NCI-H1436 treated with DMSO at 0.1 percent for 48 hours (cell line): ENCODE results near the gene FOXL3.
"Not testable (repeated sequence)": the region's sequence is repeated elsewhere in the genome, so short reads cannot be mapped to it uniquely, and the experiment has no call there.

Experiments used
- DNase-seq: peaks from one replicate; lab custom pipeline; 2025; lab: John Stamatoyannopoulos, UW

FOXL3 gene

DNA sequence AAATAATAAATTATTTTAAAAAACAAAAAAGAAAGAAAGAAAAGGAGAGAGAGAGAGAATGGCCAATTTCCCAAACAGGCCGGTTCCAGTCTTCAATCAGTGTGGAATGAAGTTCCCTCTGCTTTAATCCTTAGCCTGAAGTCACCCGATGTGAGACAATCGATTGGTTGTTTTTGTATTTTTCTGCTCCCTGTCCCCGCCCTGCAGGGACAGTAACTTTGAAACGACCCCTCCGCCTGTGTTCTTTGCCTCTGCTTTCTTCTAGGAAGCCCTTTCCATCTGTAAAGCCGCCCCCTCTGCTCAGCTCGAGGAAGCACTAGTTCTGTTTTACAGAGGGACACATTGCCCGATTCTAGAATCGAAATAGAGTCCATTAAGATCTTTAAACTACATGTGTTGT is 33.4 kb downstream of the FOXL3 start:
- no peak for DNase-seq

DNA sequence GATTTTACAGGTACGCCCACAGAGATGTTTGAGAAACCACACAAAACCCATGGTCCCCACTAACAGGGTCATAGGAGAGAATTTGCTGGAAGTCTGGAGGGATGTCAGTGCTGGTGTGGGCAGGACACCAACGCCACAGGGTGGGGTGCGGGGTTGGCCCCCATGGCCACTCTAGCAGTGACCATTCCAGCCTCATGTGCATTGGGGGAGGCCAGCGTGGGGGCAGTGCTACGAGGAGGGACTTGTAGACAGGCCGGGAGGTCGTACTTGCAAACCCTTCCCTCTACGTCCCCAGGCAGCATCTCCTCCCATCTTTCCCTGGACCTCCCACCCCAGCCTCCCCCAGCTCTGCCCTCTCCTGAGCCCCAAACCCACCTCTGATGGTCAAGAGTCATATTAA is 34.0 kb downstream of the FOXL3 start:
- no peak for DNase-seq

DNA sequence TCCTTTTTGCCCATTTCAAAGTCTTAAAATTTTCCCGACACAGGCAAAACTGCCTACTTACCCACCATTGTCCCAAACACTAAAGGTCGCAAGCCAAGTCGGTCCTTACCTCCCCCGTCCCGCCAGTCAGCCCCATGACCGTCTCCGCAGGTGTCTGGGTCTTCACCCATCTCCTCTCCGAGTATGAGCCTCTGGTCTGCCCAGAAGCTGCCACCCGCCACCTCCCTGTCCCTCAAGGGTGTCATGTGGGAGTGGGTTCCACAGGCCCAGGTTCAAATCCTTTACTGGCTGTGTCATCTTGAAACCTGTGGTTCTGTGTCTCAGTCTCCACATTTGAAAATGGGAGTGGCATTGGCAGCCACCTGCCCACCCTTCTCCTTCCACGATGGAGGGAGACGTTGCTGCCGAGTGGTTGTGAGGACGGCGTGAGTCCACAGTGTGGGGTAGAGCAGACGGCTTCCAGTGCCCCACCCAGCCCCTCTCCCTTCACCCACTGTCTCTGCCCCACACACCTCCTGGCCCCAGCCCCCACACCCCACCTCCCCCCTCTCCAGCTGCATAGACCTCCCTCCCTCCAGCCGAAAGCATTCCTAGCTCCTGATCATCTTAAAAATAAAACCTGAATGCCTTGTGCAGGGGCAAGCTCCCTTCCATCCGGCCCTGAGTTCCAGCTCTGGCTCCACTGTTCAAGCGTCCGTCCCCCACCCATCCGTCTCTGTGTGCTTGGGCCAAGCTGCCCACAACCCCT is 35.3 kb downstream of the FOXL3 start:
- DNase-seq = no peak

DNA sequence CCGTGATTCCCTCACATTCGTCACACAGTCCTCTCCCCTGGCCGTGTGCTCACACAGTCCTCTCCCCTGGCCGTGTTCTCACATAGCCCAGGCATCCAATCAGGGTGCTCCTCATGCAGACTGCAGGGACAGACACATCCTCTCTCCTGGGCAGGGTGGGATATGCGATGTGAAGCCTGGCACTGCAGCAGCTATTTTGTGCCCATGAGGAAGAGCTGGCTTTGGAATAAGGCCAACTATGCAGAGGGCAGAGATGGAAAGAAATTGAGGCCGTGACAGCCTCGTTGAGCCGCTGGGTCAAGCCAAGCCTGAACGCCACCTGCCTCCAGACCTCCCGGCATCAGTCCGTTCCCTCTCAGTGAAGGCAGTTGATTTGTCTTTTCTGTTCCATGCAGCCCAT is 35.8 kb downstream of the FOXL3 start:
- DNase-seq = no peak

DNA sequence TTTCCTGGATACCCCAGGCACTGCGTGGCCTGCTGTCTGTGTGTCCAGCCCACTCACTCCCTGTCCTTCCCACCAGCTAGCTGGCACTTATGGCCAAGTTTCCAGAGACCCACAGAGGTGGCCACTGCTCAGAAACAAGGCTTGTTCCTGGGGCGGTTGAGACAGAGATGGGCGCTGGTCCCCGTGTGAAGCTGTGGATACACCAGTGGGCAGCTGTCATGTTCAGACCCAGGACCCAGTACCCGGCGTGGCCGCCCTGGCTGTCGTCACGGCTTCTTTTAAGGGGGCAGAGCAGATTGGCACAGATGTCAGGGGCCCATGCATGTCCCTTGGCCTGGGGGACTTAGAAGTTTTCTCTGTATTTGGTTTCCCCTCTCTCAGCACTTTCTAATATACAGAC is 36.3 kb downstream of the FOXL3 start:
- no peak for DNase-seq

DNA sequence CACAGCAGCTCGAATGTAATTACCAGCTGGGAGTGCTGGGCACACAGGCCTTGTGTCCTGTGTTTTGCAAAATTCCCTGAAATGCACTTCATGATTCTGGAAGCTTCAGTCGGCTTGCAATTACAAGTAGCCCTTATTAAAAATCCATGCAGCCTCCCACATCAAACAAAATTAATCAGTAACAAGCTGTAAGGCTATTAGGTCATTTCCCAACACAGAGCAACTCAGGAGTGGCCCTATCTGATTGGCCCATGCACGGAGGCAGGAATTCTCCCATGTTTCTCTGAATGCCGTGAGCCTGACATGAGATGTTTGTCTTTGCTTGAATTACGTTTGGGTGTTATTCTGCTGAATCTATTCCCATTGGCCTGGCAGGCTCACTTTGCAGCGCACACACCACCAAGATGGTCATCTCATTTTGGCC is 36.9 kb downstream of the FOXL3 start:
- no peak for DNase-seq

DNA sequence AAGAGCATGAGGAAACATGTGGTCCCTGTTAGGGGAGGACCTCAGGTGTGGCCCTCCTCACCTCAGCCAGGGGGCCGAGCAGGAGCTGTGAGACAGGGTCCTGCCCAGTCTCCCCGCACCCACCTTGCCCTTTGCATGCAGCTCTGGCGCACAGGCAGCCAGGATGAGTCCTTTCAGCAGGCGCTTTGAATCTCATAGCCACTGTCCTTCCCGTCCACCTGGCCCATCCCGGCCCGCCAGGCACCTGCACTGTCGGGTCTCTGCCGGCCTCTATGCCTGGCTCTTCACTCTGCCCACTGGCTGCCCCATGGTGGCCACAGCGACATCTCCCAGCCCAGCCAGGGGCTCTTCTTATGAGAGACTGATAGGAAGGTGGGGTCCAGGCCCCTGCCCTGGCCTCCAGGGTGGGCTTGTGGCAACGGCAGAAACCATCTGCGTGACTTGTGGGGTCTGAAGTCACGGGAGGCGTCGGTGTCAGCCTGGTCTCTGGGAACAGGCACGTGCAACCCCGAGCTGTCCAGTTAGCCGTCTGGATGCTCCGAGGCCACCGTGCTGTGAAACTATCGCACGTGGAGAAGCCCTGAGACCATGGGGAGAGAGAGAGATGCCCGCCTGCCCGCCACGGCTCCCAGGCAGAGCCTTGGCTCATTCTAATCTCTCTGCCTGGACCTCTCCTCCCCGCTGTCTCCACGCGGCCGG is 37.4 kb downstream of the FOXL3 start:
- DNase-seq = no peak

DNA sequence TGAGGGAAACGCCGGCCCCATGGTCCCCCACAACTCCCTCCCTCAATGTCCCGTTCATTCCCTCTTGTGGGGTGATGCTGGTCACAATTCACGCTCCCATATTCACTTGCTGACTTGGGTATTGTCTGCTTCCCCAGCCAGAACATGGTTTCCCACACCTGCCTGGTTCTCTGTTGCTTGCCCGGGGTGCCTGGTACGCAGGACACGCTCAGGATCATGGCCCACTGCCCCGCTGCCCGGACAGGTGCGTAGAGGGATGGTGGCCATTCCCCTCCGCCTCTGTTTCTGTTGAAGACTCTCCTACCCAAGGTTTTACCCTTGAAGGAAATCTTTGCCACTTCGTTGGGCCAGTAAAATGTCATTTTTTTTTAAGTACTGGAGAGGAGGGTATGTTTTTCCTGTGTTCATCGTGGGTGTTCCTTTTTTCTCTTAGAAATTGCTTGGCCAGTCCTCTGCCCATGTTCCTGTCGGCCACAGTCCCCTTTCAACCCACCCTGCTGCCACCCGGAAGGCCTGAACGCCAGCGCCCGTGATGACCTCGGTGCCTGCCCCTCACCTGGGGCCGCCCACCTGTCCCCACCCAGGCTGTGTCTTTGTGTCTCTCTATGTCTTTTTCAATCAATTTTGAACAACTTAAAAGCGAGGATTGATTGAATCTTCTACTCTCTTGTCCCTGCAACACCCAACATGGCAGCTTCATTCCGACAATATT is 38.2 kb downstream of the FOXL3 start:
- no peak for DNase-seq

DNA sequence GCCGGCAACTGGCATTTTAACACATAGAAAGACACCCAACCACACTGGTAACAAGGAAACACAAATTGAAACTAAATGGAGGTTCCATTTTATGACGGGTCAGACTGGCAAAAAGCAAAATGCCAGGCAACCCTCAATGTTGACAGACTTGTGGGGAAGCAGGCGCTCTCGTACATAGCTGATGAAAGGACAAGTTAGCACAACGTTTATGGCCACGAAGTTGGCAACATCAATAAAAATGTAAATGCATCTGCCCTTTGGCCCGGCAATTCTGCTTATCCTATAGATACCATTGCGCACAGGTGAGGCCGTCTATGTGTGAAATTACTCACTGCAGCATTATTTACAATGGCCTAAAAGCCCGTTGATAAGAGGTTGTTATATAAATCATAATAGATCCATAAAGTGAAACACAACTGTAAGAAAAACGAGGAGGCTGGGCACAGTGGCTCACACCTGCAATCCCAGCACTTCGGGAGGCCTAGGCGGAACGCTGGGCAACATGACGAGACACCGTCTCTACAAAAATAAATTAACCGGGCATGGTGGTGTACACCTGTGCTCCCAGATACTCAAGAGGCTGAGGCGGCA is 39.8 kb downstream of the FOXL3 start:
- no peak for DNase-seq

DNA sequence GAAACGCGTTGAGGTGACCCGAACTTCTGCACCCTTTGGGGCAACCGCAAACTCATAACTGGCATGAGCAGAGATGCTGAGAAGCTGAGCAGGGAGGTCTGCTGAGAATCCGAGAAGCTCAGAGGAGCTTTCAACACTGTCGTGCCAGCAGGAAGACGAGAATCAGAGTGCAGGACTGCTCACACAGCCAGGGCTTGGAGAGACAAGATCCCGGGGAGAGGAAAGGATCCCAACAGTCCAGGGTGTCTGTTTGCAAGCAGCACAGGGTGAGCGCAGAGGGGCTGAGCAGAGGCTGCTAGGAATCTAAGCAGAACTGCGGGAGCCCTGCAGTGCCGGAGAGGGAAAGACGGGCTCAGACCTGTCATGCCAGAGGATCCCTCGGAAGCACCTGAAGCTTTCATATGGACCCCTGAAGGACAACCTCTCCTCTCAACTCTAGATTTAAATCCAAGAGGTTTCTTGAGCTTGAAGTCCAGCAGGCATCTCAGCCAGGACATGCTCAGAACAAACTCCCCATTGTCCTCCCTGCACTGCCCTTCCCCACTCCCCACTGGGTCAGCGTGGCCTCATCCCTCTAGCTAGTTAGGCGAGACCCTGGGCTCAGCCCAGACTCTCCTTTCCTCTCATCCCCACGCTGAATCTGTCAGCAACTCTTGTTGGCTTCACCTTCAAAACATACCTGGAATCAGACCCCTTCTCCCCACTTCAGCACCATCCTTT is 40.7 kb downstream of the FOXL3 start:
- DNase-seq = no peak

DNA sequence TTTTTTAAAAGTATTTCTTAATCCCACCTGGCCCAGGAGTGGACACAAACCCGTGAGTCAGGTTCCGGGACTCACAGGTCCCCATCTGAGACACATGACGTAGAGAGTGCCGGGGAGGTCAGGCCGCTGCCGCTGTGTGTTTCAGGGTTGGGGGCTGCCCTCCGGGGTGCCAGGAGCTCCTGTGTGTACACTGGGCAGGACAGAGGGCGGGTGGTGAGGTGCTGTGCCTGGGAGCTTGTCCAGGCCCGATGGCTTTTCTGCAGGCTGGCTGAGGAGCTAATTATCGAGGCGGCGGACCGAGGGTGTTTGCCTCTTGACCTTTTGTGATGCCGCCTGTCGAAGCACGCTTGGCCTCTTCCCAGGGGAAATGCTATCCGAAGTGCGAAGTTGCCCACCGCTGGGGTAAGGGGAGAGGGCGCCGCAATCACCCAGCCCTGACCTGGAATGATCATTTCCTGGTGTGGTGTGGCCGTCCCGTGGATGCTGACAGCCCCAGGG is 42.1 kb downstream of the FOXL3 start:
- DNase-seq = no peak

DNA sequence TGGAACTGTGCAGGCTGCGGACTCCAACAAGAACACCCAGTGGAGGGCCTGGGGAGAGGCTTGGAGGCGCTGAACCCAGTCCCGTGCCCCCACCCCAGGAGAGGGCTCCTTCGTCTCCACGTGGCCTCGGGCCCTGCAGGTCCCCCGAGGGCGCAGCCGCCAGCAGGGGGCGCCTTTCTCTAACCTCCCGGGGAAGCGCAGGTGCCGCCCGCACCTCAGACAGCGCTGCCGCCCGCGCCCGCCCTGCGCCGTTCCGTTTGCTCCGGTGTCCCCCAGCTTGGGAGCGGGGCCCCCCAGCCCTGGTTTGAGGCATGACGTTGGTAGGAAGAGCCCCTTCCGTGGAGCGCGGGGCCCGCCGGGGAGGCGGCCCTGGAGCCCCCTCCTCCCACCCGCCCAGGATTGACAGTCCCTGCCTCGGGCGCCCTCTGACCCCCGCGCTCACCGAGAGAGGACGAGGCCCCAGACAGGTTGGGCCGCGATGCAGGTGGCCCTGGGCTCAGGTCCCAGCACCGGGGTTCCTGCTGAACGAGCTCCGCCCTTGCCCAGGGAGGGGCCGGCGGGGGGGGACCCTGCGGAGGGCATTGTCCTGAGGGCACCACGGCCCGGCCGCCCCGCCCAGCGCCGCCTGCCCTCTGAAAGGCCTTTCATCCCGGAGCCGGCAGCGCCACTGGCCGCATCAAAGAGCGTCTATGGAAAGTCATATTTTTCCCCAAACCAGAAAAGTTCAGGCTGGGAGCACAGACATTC is 42.8 kb downstream of the FOXL3 start:
- DNase-seq = no peak

DNA sequence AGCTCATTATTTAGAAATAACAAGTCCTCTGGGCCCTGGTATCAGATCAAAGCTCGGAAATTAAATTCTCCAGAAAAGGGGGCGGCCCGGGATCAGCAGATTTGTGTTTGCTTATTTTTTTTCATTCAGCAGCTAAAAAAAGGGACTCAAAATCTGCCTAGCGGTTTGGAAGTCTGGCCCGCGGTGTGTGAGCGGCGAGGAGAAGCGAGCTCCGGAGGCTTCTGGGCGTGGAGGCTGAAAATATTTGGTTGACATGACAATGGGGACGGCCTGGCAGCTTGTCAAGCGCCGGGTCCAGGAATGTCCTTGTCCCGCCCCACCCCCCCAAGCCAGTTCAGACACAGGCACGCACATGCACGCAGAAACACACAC is 43.4 kb downstream of the FOXL3 start:
- no peak for DNase-seq

DNA sequence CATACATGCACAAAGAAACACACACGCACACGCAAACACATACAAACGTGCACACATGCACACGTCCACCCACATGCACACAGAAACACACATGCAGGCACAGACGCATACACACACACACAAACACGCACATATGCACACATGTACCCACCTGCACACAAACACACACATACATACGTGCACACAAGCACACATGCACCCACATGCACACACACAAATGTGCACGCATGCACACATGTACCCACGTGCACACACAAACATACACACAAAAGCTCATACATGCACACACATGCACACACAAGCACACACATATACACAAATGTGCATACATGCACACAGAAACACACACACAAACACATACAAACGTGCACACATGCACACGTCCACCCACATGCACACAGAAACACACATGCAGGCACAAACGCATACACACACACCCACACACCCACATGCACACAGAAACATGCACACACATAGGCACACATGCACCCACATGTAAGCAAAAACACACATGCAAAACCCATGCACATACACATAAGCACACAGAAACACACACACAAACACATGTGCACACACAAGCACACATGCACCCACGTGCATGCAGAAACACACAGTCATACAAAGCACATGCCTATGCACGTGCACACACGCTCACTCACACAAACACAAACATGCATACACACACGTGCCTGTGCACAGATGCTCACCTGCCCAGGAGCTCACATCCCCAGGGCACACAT is 44.8 kb downstream of the FOXL3 start:
- no peak for DNase-seq

DNA sequence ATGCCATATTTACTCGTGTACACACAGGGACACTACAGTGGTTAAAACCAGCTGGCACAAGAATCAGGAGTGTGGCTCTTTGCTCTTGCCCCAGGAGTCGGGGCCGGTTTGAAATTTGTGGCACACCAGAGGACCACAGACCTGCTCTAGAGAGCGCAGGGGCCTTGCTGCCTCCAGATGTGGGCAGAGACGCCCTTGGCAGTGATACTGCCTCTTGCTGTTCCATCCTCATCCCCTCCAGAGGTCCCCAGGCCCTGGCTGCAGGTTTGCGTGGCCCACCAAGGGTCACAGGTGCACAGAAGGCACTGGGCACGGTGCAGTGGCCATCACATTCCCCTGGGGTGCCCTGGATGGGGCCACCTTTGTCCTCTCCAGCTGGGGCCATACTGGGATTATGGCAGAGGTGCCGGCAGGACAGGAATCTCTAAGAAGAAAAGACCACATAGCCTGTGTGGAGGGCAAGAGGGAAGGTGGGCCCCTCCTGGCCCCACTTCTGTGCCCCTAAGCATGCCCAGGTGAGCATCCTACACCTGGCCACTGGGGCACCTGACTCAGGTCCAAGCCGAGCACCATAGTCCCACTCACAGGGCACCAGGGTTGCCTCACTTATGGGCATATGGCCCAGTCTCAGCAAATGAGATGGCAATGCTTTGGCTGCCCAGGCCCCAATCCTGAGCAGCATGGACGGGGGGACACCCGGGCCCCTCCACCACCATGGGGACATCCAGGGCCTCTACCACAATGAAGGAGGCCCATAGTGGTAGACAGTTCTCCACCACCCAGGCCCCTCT is 45.6 kb downstream of the FOXL3 start:
- no peak for DNase-seq

DNA sequence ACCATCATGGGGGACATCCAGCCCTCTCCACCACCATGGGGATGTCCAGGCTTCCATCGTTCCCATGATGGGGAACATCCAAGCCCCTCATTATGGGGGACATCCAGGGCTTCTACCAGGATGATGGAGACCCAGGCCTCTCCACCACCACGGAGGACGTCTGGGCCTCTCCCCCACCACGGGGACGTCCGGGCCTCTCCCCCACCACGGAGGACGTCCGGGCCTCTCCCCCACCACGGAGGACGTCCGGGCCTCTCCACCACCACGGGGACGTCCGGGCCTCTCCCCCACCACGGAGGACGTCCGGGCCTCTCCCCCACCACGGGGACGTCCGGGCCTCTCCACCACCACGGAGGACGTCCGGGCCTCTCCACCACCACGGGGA is 46.2 kb downstream of the FOXL3 start:
- not testable (repeated sequence) for DNase-seq

DNA sequence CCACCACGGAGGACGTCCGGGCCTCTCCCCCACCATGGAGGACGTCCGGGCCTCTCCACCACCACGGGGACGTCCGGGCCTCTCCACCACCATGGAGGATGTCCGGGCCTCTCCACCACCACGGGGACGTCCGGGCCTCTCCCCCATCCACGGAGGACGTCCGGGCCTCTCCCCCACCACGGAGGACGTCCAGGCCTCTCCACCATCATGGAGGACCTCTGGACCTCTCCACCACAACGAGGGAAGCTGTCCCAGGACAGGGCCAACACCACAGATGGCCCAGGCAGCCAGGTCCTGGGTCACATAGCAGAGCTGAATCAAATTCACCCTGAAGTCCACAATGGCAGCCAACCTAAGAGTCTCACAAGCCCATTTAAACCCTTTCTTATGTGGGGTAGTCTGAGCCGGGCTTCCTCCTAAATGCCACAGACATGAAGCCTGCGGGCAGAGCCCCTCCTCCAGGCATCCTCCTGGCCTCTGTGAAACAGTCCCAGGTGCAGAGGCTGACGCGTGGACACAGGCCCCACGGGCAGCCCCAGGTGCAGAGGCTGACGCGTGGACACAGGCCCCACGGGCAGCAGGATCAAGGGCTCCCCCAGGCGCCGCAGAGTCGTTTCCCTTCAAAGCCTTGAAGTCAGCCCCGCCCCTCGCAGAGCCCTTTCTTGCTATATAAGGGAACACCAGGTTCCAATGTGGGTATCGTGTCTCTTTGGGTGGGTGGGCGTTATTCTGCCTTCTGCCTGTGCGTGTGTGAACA is 47.0 kb downstream of the FOXL3 start:
- no peak for DNase-seq

DNA sequence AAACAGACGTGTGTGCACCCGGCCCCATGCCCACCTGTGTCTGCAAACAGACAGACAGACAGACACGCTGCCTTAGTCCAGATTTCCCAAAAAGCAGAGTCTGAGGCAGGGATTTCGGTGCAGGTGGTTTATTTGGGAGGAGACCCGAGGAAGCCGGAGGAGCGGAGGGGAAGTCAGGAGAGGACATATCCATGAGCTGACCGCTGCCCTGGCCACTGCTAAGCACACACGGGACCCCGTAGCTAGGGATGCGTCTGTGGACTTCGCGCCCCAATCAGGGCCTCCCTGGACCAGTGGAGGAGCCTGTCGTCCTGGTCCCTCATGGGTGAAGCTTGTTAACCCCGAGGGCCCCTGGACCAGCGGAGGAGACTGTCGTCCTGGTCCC is 47.6 kb downstream of the FOXL3 start:
- no peak for DNase-seq
